HG03354 (cell line): ENCODE data around the gene ATP6V0E1.
A peak's percentile ranks its signal among the peaks of the same experiment; 100 is the strongest.
"Not testable (repeated sequence)": the region's sequence is repeated elsewhere in the genome, so short reads cannot be mapped to it uniquely, and the experiment has no call there.

Experiments used
- ATAC-seq: cut with Tn5 transposase; IDR thresholded peaks from one replicate; pipeline ENCODE4 v1.9.1; 2021; ENCODE audit warnings: mild to moderate bottlenecking; ENCODE audit not compliant: unreplicated experiment, poor library complexity, severe bottlenecking

The ATP6V0E1 gene

GRCh38 chr5:173028811-173029327 lies 45.3 kb downstream of the ATP6V0E1 start:
- peak; percentile 34 for ATAC-seq

DNA sequence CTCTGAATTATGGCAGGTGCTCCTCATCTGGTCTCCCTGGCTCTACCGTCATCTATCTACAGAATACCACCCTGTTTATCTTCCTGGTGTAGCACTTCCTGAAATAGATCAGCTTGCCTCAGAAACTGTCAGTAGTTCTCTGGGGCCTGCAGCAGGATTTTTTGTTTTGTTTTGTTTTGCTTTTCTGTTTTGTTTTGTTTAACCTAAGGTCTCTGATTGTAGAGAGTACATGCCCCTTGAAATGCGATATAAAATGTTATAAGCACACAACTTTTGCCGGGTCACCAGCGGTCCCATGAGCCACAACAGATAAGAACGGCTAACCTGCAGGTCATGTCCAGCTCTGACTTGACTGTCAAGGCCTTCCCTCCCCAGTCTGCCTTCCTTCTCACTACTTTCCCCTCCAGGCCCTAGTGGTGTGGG lies 45.9 kb downstream of the ATP6V0E1 start:
- ATAC-seq = peak; percentile 69

DNA sequence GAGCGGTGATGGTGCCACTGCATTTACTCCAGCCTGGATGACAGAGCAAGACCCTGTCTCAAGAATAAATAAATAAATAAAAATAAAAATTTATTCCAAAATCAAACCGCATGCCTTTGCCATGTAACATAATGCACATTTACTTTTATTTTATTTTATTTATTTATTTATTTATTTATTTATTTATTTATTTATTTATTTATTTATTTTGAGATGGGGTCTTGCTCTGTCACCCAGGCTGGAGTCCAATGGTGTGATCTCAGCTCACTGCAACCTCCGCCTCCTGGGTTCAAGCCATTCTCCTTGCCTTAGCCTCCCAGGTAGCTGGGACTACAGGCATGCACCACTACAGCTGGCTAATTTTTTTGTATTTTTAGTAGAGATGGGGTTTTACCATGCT lies 48.5 kb downstream of the ATP6V0E1 start:
- ATAC-seq = not testable (repeated sequence)

DNA sequence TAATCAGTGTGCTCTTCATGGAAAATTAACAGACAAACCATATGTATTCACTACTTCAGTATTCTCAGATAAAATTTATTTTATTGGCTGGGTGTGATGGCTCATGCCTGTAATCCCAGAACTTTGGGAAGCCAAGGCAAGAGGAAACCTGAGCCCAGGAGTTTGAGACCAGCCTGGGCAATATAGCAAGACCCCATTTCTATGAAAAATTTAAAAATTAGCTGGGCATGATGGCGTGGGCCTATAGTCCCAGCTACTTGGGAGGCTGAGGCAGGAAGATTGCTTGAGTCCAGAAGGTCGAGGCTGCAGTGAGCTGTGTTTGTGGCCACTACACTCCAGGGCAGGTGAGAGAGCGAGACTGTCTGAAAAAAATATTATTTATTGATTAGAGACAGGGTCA lies 49.2 kb downstream of the ATP6V0E1 start:
- no peak for ATAC-seq

GRCh38 chr5:173033923-173034322 lies 50.4 kb downstream of the ATP6V0E1 start:
- no peak for ATAC-seq

- ATAC-seq = peak; percentile 69
Measured at GRCh38 chr5:173035904-173036707, 52.5 kb downstream of the ATP6V0E1 start.

GRCh38 chr5:173039188-173039587 lies 55.6 kb downstream of the ATP6V0E1 start:
- ATAC-seq = no peak

DNA sequence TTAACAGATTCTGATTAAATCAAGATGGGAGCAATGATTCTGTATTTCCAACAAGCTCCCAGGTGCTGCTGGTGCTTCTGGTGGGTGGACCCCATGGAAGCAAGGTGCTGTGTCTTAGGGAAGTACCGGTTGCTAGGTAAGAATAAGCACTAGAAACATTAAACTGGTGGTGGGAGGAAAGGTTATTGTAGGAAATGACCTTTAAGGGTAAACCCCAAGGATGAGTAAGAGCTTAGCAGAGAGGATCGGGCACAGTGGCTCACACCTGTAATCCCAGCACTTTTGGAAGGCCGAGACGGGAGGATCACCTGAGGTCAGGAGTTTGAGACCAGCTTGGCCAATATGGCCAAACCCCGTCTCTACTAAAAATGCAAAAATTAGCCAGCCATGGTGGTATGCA lies 56.4 kb downstream of the ATP6V0E1 start:
- no peak for ATAC-seq

DNA sequence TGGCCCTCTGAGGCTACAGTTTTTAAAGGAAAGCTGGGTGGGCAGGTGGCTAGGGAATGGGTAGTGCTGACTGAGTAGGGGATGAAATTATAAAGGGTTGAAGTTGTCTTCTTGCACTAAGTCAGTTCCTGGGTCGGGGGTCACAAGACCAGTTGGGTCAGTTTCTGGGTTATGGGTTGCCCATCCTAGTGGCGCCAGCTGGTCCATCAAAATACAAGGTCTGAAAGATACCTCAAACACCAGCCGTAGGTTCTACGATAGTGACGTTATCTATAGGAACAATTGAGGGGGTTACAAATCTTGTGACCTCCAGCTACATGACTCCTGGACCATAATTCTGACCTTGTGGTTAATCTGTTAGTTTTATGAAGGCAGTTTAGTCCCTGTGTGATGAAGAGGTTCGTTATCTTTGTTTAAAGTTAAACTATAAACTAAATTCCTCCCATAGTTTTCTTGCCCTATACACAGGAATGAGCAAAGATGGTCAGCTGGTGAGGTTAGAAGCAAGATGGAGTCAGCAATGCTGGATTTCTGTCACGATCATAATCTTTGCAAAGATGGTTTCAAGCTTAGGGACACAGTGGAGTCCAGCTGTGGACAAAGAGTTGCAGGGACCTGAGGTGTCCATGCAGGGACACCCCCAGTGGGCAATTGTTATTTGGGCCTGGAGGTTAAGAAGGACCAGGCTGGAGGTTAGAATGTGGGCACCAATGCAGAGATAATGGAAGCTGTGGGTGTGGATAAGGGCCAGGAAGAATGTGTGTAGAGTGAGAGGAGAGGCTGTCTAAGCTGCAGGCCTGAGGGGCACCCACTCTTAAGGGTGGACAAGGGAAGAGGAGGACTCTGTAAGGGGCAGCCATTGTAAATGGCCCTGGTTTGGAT lies 58.6 kb downstream of the ATP6V0E1 start:
- ATAC-seq = no peak

DNA sequence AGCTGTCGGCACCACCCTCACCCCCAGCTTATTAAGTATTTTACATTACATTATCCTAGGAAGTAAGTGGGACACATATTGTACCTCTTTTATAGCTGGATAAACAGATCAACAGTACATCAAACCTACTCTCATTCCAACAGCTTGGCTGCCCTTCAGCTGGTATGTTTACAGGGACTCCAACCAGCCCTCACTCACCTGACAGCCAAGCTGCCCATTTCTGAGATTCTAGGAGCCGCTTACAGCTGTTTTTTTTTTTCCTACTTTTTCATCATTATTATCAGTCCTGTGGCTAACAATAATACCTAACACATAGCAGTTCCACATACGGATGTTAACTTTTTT lies 59.2 kb downstream of the ATP6V0E1 start:
- ATAC-seq = no peak

DNA sequence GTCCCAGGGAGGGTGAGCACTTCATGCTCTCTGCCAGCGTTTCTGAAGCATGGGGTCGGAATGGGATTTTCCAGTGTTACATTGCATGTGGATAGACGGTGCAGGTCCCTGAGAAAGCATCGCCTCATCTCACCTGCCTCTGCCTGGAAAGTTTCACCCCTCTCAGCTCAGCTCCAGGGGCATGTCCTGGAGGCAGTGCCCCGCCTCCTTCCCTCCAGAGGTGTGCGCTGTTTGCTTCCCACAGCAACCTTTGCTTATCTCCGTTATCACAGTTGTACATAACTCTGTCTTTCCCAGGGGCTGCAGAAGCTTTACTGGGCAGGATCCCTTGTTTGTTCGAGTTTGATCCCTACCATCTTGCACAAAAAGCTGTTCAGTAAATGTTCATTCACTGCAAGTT lies 61.9 kb downstream of the ATP6V0E1 start:
- ATAC-seq = no peak

- ATAC-seq = not testable (repeated sequence)
Measured at GRCh38 chr5:173047096-173047837, 63.7 kb downstream of the ATP6V0E1 start.

DNA sequence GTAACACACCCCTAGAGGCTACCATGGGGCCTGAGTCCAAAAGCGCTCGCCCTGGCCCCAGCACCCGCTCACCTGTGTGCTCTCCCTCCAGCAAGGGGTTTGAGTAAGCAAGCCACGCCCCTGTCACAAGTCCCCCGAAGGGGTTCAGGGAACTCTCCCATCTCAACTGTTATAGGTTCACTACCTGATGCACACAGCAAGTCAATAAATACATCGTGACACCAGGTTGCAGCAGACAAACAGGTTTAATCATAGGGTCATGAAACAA lies 64.2 kb downstream of the ATP6V0E1 start:
- ATAC-seq = no peak

GRCh38 chr5:173050791-173051190 lies 67.2 kb downstream of the ATP6V0E1 start:
- ATAC-seq = no peak

DNA sequence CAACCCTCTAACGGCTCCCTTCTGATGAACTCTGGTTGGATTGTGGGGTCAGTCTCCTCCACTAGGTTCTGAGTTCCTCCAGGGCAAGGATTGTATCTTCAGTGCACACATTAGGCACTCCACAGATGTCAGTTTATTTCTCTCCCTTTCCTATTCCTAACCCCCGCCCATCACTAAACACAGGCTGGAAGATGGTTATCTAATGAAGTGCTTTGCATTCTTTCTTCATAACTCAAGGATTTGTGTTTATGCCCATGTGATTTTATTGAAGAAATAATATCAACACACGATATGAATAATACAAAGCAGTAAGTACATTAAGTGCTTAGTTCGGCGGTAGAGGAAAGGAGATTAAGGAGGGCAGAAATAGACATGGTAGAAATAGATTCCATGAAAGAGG lies 68.2 kb downstream of the ATP6V0E1 start:
- no peak for ATAC-seq

DNA sequence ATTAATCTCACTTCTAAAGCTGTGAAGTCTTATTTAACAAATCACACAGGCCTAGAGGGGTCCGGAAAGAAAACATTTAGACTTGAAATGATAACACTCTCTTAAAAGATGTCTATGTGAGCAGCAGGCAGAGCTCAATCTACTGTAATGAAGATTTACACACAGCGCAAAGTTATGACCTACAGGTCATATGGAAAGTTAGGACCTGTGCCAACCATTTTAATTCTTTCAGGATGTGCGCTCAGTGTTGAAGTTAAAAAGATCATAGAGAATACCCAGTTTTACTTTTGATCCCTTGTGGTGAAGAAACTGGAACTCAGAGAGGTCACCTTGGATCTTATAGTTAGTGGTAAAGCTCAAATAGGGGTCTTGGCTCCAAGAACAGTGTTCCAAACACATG lies 69.5 kb downstream of the ATP6V0E1 start:
- no peak for ATAC-seq

DNA sequence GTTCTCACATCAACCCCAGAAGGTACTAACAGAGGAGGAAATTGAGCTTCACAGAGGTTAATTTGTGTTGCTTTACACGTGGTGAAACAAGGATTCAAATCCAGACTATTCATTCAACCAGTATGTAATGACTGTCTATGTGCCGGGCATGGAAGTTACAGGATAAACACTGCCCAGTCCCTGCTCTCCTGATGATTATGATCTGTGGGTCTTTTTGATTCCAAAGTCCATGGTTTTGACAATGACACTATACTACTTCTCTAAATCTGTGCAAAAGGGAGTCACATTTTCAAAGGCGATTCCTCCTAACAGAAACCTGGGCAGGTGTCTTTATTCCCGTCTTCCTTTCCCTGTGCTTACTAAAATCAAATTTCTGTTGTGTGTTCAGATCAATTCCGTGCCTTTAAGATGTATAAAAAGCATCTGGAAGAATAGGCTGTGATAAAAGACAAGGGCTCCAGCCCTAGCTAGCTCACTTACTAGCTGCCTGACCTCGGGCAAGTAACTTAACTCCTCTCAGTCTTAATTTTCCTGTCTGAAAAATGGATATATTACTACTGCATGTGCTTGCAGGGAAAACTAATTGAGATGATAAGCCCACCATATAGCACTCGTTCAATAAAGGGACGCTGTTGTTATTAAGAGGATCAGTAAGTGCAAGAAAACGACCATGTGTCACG lies 71.6 kb downstream of the ATP6V0E1 start:
- ATAC-seq = no peak

- no peak for ATAC-seq
Measured at GRCh38 chr5:173055722-173055982, 72.1 kb downstream of the ATP6V0E1 start.

DNA sequence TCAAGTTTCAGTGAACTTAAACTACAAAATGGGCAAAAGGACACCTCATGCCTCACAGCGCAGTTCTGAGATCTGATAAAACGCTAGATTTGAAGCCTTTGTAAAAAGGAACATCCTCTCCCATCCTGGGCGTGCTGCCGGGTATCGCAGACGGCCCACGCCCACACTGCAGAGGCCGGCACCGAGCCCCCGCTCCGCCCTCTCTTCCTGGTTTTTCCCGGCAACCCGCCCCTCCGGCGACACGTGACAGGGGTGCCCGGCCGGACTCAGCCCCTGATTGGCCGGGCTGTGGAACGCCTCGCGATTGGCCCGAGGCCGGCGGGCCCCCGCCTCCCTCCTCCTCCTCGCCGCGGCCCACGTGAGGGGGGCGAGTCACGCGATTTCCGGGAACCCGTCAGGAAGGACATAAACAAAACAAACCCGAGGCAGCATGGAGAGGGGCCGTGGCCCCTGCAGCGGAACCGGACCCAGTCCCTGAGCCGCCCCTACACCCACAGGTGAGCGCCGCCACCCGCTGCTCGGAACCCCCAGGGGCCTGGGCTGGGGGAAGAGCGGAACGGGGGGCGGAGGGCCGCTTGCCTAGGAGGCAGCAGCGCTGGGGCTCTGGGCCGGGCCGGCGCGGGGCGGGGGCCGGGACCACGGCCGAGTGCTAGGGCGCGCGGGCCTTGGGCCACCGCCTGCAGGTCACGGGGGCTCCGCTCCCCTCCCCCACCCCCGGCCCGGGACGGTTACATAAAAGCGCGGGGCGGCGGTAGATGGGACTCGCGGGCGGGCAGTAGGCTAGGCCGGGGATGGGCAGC lies 72.6 kb downstream of the ATP6V0E1 start, which contains the start of gene CREBRF:
TSS of gene CREBRF (plus strand) at position 370 of the 800 bp plus-strand sequence. CDS start 24,424 bp downstream, outside the sequence.
- ATAC-seq = peak; percentile 69
